Sigmoid colon (tissue), 7 donors: ENCODE data around the gene ATF7. TPM values are rescaled to one million over a fixed set of nuclear protein-coding genes. Genes with fewer than 3 reads are reported as not detected.
"Not testable (repeated sequence)": the region's sequence is repeated elsewhere in the genome, so short reads cannot be mapped to it uniquely, and the experiment has no call there.

Source experiments
- DNase-seq: peaks from one replicate; pipeline ENCODE4 v3.0.0-alpha.2; 2019
- H3K27ac ChIP-seq, 4 donors: fragments of 200-600 bp; sonication (generic); one replicate each; pipeline ENCODE4 v1.5.1; 2016 to 2019; ENCODE audit warnings: mild to moderate bottlenecking in 1 of 4
- H3K27me3 ChIP-seq, 3 donors: fragments of 200-600 bp; sonication (generic); one replicate each; pipeline ENCODE4 v1.5.1; 2019; ENCODE audit warnings: mild to moderate bottlenecking in 1 of 3
- H3K36me3 ChIP-seq, 4 donors: fragments of 200-600 bp; sonication (generic); one replicate each; pipeline ENCODE4 v1.5.1; 2016 to 2019
- H3K4me1 ChIP-seq, 4 donors: fragments of 200-600 bp; sonication (generic); one replicate each; pipeline ENCODE4 v1.5.1; 2017 to 2019
- H3K4me3 ChIP-seq, 4 donors: fragments of 200-600 bp; sonication (generic); one replicate each; pipeline ENCODE4 v1.5.1; 2017 to 2019; ENCODE audit warnings: mild to moderate bottlenecking in 2 of 4, moderate library complexity in 1 of 4
- H3K9me3 ChIP-seq, 4 donors: fragments of 200-600 bp in 3 of 4; sonication (generic) in 3 of 4; one replicate each; pipeline versions ENCODE4 v1.5.1 to v1.6.1; 2013 to 2019
- EP300 ChIP-seq, 4 donors: sonication (generic); formaldehyde crosslinking; IDR thresholded peaks; one replicate each; pipeline ENCODE4 v1.6.1; 2017; ENCODE audit warnings: antibody characterized with exemption in 4 of 4
- POLR2A ChIP-seq, 2 donors: fragments of 450-650 bp; IDR thresholded peaks; one replicate each; pipeline ENCODE4 v1.6.1; 2016; ENCODE audit warnings: antibody characterized with exemption in 2 of 2, mild to moderate bottlenecking in 2 of 2, moderate library complexity in 2 of 2
- POLR2AphosphoS5 ChIP-seq, 4 donors: sonication (generic); formaldehyde crosslinking; IDR thresholded peaks; one replicate each; pipeline ENCODE4 v1.6.1; 2017; ENCODE audit warnings: antibody characterized with exemption in 4 of 4
- WGBS, 2 donors: extraction: QIAGEN DNeasy Blood & Tissue Kit; methylation state at CpG; one replicate each; pipeline ENCODE4 v1.1.7; 2013; 5-methylcytosine and 5-hydroxymethylcytosine counted together
- intact Hi-C: fragments of 100-400 bp; cut with DNase I; formaldehyde crosslinking; loops from one replicate; pipeline ENCODE4 v1.15.1; 2023
- polyA plus RNA-seq, 3 donors: library from polyadenylated mRNA; stranded (reverse); fragments of 200-250 nt; gene quantifications; one replicate each; pipeline ENCODE4 v1.2.3, GENCODE V29; 2013
- total RNA-seq, 4 donors: library from RNA; depleted of rRNA; stranded (reverse); fragments of >200 nt; gene quantifications; one replicate each; pipeline ENCODE4 v1.1.0, GENCODE V29; 2016
- TF ChIP-seq, protein P1 (sequence below), 4 experiments: fragments of 450-650 bp in 3 of 4; fragments of 200-600 bp in 1 of 4; IDR thresholded peaks; one replicate each; pipeline ENCODE4 v1.5.1; 2016 to 2019; ENCODE audit warnings: antibody characterized with exemption in 4 of 4, mild to moderate bottlenecking in 3 of 4, moderate library complexity in 2 of 4
- donor health status: healthy with polysubstance abuse.
- donor health status: Bipolar disorder and iron deficiency.
- donor health status: healthy.

The ATF7 gene
- total and polyA plus RNA-seq, 7 donors: 20.2 to 36.0 (median 22.0) TPM

DNA sequence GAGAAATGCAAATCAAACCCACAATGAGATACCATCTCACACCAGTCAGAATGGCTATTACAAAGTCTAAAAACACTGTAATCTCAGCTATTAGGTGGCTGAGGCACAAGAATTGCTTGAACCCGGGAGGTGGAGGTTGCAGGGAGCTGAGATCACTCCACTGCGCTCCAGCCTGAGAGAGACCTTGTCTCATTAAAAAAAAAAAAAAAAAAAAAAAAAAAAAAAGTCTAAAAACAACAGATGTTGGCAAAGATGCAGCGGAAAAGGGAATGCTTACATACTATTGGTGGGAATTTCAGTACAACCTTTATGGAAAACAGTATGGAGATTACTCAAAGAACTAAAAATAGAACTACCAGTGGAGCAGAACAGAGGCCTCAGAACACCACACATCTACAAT, 19.0 kb upstream of the ATF7 start:
- no peak for DNase-seq
- intact Hi-C loops: no loop called here
- no peak for TF ChIP-seq POLR2A (IDR thresholded peaks at IDR 0.05)
- TF ChIP-seq, protein P1, sequence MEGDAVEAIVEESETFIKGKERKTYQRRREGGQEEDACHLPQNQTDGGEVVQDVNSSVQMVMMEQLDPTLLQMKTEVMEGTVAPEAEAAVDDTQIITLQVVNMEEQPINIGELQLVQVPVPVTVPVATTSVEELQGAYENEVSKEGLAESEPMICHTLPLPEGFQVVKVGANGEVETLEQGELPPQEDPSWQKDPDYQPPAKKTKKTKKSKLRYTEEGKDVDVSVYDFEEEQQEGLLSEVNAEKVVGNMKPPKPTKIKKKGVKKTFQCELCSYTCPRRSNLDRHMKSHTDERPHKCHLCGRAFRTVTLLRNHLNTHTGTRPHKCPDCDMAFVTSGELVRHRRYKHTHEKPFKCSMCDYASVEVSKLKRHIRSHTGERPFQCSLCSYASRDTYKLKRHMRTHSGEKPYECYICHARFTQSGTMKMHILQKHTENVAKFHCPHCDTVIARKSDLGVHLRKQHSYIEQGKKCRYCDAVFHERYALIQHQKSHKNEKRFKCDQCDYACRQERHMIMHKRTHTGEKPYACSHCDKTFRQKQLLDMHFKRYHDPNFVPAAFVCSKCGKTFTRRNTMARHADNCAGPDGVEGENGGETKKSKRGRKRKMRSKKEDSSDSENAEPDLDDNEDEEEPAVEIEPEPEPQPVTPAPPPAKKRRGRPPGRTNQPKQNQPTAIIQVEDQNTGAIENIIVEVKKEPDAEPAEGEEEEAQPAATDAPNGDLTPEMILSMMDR (IDR thresholded peaks at IDR 0.05): no peak
- TF ChIP-seq POLR2AphosphoS5 (IDR thresholded peaks at IDR 0.05): no peak
- no peak for TF ChIP-seq EP300 (IDR thresholded peaks at IDR 0.05)
- Histone ChIP-seq H3K9me3 (no peaks in the 10 kb centered on the region), H3K4me1 (no peaks in the 10 kb centered on the region), H3K27me3 (no peaks in the 10 kb centered on the region), H3K27ac (no peak overlapping the region), H3K36me3 (no peaks in the 10 kb centered on the region), H3K4me3 (no peak overlapping the region)
- WGBS, 2 donors: 90 to 92% methylated on average over 3 of the region's 3 CpGs

DNA sequence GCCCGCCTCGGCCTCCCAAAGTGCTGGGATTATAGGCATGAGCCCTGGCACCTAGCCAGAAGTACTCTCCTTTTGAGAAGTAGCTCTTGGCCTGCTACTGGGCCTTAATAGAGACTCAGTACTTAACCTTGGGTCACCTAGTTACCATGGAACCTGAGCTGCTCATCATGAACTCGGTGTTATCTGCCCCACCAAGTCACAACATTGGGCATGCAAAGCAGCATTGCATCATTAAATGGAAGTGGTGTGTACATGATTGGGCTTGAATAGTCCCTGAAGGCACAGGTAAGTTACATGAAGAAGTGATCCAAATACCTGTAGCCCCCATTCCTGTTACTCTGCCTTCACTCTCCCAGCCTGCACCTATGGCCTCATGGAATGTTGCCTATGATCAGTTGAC, 18.0 kb upstream of the ATF7 start:
- intact Hi-C loops: no loop called here
- 94 to 95% methylated on average over 3 of the region's 3 CpGs for WGBS, 2 donors
- H3K27me3 ChIP-seq: no peaks in the 10 kb centered on the region
- no peaks in the 10 kb centered on the region for H3K4me1 ChIP-seq
- no peak for DNase-seq
- TF ChIP-seq POLR2A (IDR thresholded peaks at IDR 0.05) (no peak), POLR2AphosphoS5 (IDR thresholded peaks at IDR 0.05) (no peak)
- TF ChIP-seq, protein P1 (IDR thresholded peaks at IDR 0.05): no peak
- H3K9me3 ChIP-seq: no peaks in the 10 kb centered on the region
- H3K4me3 ChIP-seq: no peak overlapping the region
- no peak overlapping the region for H3K27ac ChIP-seq
- no peaks in the 10 kb centered on the region for H3K36me3 ChIP-seq

DNA sequence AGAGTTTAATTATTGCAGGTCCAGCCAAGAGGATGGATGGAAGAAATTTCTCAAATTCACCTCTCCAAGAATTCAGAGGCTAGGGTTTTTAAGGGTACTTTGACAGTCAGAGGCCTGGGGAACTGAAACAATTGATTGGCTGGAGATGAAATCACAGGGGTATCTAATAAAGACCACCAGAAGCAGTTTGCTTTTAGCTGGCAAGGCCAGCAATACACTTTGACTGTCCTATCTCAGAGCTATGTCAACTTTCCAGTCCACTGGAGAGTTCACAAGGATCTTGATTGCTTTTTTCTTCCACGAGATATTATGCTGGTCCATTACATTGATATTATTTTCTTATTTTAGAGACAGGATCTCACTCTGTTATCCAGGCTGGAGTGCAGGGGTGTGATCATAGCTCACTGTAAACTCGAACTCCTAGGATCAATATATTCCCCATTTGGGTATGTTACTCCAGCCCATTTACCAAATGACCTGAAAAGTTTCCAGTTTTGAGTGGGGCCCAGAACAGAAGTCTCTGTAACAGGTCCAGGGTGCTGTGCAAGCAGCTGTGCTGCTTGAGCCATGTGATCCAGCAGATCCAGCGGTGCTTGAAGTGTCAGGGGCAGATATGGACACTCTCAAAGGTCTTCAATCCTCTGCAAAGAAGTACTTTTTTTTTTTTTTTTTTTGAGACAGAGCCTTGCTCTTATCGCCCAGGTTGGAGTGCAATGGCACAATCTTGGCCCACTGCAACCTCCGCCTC, 17.2 kb upstream of the ATF7 start:
- no peak for DNase-seq

DNA sequence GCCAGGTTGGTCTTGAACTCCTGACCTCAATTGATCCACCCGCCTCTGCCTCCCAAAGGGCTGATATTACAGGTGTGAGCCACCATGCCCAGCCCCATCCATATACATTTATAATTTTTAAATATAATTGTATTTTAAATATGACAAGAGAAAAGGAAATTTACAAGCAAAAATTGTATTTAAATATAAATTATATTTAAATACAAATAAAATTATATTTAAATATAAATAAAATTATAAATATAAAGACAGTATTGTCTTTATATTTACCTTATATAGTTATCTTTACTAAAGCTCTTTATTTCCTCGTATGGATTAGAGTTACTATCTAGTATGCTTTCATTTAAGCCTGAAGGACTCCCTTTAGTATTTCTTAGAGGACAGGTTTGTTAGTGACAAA, 11.9 kb upstream of the ATF7 start:
- TF ChIP-seq POLR2A (IDR thresholded peaks at IDR 0.05) (no peak), POLR2AphosphoS5 (IDR thresholded peaks at IDR 0.05) (no peak), EP300 (IDR thresholded peaks at IDR 0.05) (no peak)
- TF ChIP-seq, protein P1 (IDR thresholded peaks at IDR 0.05): no peak

More for the DNA sequence above, 17.2 kb upstream of the ATF7 start:
- Histone ChIP-seq H3K9me3 (no peaks in the 10 kb centered on the region), H3K27ac (no peak overlapping the region), H3K36me3 (no peaks in the 10 kb centered on the region), H3K4me1 (no peaks in the 10 kb centered on the region), H3K4me3 (no peak overlapping the region), H3K27me3 (no peaks in the 10 kb centered on the region)
- intact Hi-C loops: no loop called here
- no peak for TF ChIP-seq POLR2A (IDR thresholded peaks at IDR 0.05)
- no peak for TF ChIP-seq POLR2AphosphoS5 (IDR thresholded peaks at IDR 0.05)
- TF ChIP-seq EP300 (IDR thresholded peaks at IDR 0.05): no peak
- TF ChIP-seq, protein P1 (IDR thresholded peaks at IDR 0.05): no peak
- 73 to 75% methylated on average over 5 of the region's 5 CpGs for WGBS, 2 donors

DNA sequence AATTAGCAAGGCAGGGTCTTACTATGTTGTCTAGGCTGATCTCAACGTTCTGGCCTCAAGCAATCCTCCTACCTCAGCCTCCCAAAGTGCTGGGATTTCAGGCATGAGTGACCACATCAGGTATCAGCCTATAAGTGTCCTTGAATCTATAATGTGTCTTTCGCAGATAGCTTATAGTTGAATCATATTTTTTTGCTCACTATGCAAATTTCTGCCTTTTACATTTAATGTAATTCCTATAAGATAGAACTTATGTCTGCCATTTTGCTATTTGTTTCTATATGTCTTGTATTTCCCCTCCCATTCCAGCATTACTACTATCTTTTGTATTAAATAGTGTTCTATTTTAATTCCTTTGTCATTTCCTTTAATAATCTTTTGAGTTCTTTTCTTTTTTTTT, 10.5 kb upstream of the ATF7 start:
- Histone ChIP-seq H3K27ac (no peak overlapping the region), H3K27me3 (no peaks in the 10 kb centered on the region), H3K4me3 (no peak overlapping the region), H3K36me3 (no peaks in the 10 kb centered on the region), H3K4me1 (no peaks in the 10 kb centered on the region), H3K9me3 (no peaks in the 10 kb centered on the region)
- no peak for TF ChIP-seq POLR2AphosphoS5 (IDR thresholded peaks at IDR 0.05)
- TF ChIP-seq, protein P1 (IDR thresholded peaks at IDR 0.05): no peak
- no peak for TF ChIP-seq POLR2A (IDR thresholded peaks at IDR 0.05)
- TF ChIP-seq EP300 (IDR thresholded peaks at IDR 0.05): no peak
- DNase-seq: no peak
- intact Hi-C loops: no loop called here
- WGBS, 2 donors: 34 to 42% methylated on average over 2 of the region's 2 CpGs

More for the DNA sequence above, 11.9 kb upstream of the ATF7 start:
- Histone ChIP-seq H3K9me3 (no peaks in the 10 kb centered on the region), H3K27ac (no peak overlapping the region), H3K4me3 (no peak overlapping the region), H3K4me1 (no peaks in the 10 kb centered on the region), H3K27me3 (no peaks in the 10 kb centered on the region), H3K36me3 (no peaks in the 10 kb centered on the region)
- intact Hi-C loops: no loop called here
- no peak for DNase-seq
- WGBS, 2 donors: 65 to 83% methylated on average over 2 of the region's 2 CpGs

DNA sequence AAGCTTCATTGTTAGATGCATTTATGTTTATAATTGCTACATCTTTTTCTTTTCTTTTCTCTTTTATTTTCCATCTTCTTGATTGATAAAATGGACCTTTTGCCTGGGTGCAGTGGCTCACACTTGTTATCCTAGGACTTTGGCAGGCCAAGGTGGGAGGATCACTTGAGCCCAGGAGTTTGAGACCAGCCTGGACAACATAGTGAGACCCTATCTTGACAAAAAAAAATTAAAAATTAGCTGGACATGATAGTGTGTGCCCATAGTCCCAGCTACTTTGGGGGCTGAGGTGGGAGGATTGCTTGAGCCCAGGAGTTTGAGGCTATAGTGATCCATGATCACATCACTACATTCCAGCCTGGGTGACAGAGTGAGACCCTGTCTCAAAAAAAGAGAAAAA, 9.5 kb upstream of the ATF7 start:
- DNase-seq, intact Hi-C loops, H3K27me3 ChIP-seq, H3K36me3 ChIP-seq, H3K4me3 ChIP-seq, H3K27ac ChIP-seq, H3K4me1 ChIP-seq, H3K9me3 ChIP-seq: not testable (repeated sequence)
